Stimulated activated CD4-positive, alpha-beta T cell treated with anti-CD3 and anti-CD28 coated beads, Interleukin-2, amount 100 ng/mL, for 4 hours (primary cell): ENCODE measurements around the gene DKKL1.
A peak's percentile ranks its signal among the peaks of the same experiment; 100 is the strongest.
"Not testable (repeated sequence)": the region's sequence is repeated elsewhere in the genome, so short reads cannot be mapped to it uniquely, and the experiment has no call there.

Experiments used
- DNase-seq: peaks from one replicate; pipeline ENCODE4 v3.0.0-alpha.2; 2020; ENCODE audit warnings: low read depth

The DKKL1 gene

GRCh38 chr19:49363268-49364082, at the start of gene DKKL1:
TSS of gene DKKL1 (plus strand) at chr19:49363877. CDS start at chr19:49363999, 122 bp downstream.
- DNase-seq: peak; percentile 18

- DNase-seq: no peak
These were observed 48.6 kb upstream of the DKKL1 start for GRCh38 chr19:49315111-49315510.

- DNase-seq: no peak
These were observed 47.4 kb upstream of the DKKL1 start for GRCh38 chr19:49316284-49316683.

GRCh38 chr19:49318296-49318695, 45.4 kb upstream of the DKKL1 start:
- DNase-seq: no peak

DNA sequence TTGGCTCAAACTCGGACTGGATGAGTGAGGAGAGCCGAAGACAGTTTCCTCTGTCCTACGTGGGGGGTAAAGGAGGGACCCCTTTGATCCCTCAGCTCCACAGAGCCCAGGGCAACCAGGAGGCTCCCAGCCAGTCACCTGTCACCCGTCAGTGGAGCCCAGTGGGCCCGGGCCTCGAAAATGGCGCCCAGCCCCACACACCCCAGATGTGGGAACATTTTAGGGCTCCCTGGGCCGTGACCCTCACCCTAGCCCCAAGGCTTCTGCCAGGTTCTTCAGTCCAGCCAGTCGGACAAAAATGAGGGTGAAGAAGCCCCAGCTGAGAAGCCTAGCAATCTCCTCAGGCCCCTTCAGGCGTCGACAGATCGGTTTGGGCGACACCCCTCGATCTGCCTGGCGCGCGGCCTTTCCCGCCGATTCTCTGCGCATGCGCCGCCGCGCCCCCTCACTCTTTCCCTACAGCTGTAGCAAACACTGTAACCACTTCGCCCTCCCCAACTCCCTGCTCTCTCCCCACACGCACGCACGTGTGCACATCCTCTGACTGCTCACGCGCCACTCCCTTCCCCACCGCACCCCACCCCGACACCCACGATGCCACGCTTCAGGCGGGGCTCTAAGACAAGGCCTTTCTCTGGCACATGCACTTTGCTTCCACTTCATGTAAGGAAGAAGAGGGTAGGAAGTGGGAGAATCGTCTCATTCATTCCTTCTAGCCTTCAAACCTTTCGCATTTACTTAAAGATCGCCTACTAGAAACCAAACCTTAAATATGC, 38.7 kb upstream of the DKKL1 start, which contains the start of gene SLC6A16:
Gene SLC6A16, minus strand, starts transcription at position 391 of the 776 bp plus-strand sequence. CDS start 13,844 bp downstream, outside the sequence.
- DNase-seq: no peak

DNA sequence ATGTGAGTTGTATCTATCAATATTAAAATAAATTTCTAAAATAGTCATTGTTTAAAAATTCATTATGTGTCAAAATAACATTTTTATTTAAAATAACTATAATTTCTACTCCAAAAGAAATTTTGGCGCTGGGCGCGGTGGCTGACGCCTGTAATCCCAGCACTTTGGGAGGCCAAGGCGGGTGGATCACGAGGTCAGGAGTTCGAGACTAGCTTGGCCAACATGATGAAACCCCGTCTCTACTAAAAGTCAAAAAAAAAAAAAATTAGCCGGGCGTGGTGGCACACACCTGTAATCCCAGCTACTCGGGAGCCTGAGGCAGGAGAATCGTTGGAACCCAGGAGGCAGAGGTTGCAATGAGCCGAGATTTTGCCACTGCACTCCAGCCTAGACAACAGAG, 37.9 kb upstream of the DKKL1 start:
- not testable (repeated sequence) for DNase-seq

- no peak for DNase-seq
These were observed 37.4 kb upstream of the DKKL1 start for GRCh38 chr19:49326165-49326704.

- peak; percentile 38 for DNase-seq
These were observed 35.7 kb upstream of the DKKL1 start for GRCh38 chr19:49327878-49328544.

- no peak for DNase-seq
These were observed 34.9 kb upstream of the DKKL1 start for GRCh38 chr19:49328741-49329140.

GRCh38 chr19:49331187-49331586, 32.5 kb upstream of the DKKL1 start:
- not testable (repeated sequence) for DNase-seq

DNA sequence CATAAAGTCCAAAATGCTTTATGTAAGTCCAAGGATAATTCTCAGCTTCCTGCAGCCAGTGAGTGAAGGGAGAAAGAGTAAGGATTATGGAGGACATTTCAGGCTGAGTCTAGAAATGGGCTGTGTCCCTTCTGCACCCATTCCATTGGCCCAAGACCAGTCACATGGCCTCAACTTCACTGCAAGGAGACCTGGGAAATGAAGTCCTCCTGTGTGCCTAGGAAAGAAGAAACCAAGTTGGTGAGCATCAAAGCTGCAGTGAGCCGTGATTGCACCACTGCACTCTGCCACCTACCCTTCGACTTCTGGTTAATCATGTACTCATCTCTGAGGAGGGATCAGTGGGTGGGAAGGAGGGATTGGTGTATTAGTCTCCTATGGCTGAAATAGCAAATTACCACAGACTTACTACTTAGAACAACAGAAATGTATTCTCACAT, 32.0 kb upstream of the DKKL1 start:
- peak; percentile 46 for DNase-seq

DNA sequence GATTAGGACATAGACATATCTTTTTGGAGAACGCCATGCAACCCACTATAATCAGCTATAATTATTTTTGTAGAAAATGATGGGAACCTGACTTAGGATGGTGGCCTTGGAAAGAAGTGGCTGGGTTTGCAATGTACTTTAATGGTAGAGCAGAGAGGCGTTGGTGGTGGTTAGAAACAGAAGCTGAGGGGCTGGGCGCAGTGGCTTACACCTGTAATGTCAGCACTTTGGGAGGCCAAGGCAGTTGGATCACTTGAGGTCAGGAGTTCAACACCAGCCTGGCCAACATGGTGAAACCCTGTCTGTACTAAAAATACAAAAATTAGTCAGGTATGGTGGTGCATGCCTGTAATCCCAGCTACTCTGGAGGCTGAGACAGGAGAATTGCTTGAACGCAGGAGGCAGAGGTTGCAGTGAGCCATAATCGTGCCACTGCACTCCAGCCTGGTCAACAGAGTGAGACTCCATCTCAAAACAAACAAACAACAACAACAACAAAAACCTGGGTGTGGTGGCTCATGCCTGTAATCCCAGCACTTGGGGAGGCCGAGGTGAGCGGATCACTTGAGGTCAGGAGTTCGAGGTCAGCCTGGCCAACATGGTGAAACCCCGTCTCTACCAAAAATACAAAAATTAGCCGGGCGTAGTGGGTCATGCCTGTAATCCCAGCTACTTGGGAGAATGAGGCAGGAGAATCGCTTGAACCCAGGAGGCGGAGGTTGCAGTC, 30.8 kb upstream of the DKKL1 start:
- DNase-seq: not testable (repeated sequence)

DNA sequence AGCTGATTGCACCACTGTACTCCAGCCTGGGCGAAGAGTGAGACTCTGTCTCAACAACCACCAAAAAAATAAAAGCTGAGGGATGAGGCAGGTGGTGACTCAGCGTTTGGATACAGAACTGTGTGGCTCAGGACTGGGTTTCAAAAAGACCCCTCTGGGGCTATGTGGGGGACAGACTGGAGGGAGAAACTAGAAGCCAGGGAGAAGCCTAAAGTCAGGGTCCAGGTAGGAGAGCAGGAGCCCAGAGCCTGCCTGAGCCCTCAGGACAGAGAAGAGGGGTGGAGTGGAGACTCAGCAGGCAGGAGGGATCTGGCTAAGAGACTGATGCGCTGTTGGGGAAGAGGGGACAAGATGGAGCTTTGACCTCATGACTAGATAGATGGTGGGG, 30.3 kb upstream of the DKKL1 start:
- DNase-seq: no peak

DNA sequence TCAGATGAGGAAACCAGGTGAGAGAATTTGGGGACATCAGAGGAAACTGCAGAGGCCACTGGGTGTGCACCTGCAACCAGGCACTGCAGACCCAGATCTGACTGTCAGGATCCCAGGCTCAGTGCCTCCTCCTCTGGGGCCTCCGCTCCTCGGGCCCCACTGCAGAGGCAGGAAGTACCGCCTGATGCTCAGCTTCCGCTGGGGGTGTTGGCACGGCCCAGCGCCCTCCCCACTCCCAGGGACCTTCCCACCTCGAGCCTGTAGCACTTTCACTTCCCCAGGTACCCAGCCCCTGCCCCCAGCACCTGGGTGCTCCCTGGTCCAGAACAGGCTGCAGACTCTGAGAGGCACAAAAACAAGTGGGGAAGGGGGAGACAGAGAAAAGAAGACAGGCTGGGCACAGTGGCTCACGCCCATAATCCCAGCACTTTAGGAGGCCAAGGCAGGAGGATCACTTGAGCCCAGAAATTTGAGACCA, 29.8 kb upstream of the DKKL1 start:
- peak; percentile 64 for DNase-seq

DNA sequence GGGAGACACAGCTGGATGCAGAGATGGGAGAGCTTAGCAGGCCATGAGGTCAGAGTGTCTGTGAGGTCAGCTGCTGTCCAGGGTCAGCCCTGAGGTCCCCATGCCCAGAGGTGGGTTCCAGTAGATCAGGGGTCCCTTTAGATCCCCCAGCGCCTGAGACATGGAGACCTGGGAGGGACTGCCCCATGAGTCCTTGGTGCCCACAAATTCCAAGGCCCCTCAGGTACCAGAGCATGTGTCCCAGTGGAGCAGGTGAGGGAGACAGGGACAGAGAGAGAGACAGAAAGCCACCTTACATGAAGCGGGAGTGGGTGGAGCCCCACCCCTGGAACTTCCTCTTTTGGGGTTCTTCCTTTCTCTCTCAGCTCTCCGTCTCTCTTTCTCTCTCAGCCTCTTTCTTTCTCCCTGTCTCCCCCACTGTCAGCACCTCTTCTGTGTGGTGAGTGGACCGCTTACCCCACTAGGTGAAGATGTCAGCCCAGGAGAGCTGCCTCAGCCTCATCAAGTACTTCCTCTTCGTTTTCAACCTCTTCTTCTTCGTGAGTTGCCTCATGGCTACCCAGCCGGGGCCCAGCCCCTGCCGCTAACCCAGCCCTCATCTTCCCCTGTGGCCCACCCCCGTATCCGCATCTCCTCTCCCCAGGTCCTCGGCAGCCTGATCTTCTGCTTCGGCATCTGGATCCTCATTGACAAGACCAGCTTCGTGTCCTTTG, 28.4 kb upstream of the DKKL1 start, which contains the start of gene CD37:
Gene CD37, plus strand, starts transcription at position 336 of the 713 bp plus-strand sequence. Its CDS starts 135 bp downstream, at position 471.
- DNase-seq: peak; percentile 37

- no peak for DNase-seq
These were observed 27.7 kb upstream of the DKKL1 start for GRCh38 chr19:49335784-49336481.

- no peak for DNase-seq
These were observed 27.0 kb upstream of the DKKL1 start for GRCh38 chr19:49336482-49337266.

- no peak for DNase-seq
These were observed 26.2 kb upstream of the DKKL1 start for GRCh38 chr19:49337267-49338022.
